GM18502 (cell line): ENCODE measurements around the gene AQP3.
"Not testable (repeated sequence)": the region's sequence is repeated elsewhere in the genome, so short reads cannot be mapped to it uniquely, and the experiment has no call there.

Experiments used
- ATAC-seq: cut with Tn5 transposase; IDR thresholded peaks from one replicate; pipeline ENCODE4 v1.9.1; 2021; ENCODE audit warnings: mild to moderate bottlenecking; ENCODE audit not compliant: unreplicated experiment, poor library complexity

Gene AQP3

GRCh38 chr9:33465596-33466564 lies 18.5 kb upstream of the AQP3 start:
- no peak for ATAC-seq

DNA sequence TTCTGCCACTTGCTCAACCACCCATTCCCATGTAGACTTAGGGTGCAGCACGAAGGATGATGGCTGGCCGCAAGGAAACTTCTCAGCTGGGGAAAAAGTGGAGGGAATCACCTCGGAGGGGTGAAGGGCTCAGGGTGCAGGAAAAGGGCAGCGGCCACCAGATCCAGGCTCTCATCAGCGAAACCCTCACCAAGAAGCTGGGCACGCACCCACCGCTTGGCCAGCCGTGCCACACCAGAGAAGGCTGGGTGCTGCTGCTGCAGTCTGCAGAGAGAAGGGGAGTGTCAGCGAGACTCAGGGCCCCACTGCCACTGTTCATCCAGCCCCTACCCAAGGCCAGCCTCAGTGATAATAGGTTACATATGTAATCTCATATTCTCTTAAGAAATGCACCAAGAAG lies 17.7 kb upstream of the AQP3 start:
- ATAC-seq, result no peak

DNA sequence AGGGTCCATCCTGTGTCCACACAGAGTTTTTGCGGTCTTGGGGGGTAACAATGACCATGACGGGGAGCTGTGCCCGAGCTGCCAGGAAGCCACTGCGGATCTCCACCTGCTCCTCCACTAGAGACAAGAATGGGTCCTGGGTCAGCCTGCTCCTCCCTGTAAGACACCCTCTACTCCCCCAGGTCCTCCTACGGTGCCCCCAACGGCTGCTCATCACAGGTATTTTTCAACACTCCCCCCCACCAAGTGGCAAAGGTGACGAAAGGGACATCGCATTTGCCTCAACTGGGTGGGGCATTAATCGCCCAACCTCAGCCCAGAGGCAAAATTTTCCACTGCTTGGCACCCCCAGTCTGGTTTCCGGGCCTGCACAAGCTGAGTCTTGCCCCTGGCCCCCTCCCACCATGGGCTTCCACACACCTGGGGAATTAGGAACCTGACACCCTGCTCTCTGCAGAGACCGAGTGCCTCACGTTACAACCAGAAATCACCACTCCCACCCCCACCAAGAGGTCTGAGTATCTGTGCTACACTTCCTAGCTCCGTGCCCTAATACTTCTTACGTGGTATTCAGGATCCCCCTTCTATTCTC lies 16.7 kb upstream of the AQP3 start:
- ATAC-seq, result no peak

DNA sequence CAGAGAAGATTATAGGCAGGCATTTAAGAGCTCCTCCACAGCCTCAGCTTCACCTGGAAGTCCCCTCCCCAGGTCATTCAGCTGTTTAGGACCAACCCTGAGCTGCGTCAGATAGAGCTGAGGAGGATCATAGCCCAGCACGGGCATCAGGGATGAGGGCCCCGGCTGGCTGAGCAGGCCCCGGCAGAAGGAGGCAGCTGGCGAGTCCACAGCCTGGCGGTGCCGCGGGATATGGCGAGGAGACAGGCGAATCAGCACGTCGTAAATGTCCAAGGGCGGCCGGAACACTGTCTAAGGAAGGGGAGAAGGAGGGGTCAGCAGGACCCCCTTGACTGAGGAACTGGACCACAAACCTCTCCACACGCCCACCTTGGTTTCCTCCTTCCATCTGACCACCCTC lies 15.8 kb upstream of the AQP3 start:
- ATAC-seq, result no peak

DNA sequence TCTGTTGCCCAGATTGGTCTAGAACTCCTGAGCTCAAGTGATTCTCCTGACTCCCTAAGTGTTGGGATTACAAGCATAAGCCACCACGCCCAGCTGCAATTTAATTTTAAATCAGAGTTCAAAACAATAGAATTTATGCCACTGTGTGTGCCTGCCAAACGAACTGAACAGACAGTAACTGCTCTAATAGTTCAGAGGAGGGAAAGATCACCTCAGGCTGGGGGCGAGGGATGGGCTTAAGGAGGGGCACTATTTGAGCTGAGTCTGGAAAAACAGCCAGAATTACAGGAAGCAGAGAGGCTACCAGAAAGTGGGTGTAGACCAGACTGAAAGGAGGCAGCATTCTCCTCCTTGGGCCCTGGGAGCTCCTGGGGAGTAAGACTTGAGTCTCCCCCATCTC lies 14.1 kb upstream of the AQP3 start:
- ATAC-seq, result no peak

DNA sequence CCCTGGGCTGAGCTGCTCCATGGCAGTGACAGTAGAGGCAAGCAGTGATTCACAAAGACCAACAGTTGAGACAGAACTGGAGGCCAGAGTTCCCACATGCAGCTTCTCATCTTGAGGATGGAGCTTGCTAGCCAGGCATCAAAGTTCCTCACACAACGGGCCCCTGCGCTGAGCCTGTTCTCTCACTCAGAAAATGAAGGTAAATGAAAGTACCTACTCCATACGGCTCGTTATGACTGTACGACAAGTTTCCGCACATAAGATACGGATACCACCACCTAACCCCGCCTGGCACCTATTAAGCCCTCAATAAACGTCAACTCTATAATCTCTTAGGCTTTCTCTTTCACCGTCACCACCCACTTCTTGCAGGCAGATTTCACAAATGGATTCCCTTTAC lies 13.5 kb upstream of the AQP3 start:
- ATAC-seq, result no peak

GRCh38 chr9:33459115-33459514 lies 11.7 kb upstream of the AQP3 start:
- ATAC-seq, result no peak

GRCh38 chr9:33458444-33458843 lies 11.1 kb upstream of the AQP3 start:
- ATAC-seq, result peak; percentile 65

DNA sequence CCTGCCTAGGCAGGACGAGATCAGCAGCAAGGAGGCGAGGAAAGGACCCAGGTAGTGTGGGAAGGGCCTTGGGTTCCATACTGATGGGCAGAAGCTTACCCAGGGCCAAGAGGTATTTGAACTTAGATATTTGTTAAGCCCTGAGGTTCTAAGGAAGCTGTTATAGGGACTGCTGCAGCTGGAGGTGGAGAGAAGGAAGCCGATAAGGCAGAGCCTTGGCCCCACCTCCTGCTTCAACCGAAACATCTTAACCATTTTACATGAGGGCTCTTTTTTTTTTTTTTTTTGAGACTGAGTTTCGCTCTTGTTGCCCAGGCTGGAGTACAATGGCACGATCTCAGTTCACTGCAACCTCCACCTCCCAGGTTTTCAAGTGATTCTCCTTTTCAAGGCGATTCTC lies 8.6 kb upstream of the AQP3 start:
- no peak for ATAC-seq

DNA sequence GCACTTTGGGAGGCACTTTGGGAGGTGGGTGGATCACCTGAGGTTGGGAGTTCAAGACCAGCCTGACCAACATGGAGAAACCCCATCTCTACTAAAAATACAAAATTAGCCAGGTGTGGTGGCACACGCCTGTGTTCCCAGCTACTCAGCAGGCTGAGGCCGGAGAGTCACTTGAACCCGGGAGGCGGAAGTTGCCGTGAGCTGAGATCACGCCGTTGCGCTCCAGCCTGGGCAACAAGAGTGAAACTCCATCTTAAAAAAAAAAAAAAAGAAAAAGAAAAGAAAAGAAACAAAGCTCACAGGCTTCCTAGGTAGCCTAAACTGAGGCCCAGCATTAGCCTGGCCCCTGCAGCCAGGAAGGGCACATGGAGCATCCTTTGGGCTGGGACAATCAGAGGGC lies 8.1 kb upstream of the AQP3 start:
- ATAC-seq, result not testable (repeated sequence)

DNA sequence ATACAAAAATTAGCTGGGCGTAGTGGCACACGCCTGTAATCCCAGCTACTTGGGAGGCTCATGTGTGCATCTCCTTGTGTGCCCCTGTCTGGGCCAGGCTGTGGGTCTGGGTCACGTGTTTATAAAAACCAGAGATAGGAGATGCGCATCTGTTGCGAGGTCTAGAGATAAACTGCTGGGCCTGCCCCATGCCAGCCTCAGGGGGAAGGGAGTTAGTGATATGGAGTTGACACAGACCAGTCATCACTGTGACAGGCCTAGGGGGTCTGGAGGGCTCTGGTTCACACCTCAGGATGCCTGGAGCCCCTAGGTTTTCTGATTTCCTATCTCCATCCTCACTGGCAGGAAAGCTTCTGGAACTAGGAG lies 7.3 kb upstream of the AQP3 start:
- not testable (repeated sequence) for ATAC-seq

DNA sequence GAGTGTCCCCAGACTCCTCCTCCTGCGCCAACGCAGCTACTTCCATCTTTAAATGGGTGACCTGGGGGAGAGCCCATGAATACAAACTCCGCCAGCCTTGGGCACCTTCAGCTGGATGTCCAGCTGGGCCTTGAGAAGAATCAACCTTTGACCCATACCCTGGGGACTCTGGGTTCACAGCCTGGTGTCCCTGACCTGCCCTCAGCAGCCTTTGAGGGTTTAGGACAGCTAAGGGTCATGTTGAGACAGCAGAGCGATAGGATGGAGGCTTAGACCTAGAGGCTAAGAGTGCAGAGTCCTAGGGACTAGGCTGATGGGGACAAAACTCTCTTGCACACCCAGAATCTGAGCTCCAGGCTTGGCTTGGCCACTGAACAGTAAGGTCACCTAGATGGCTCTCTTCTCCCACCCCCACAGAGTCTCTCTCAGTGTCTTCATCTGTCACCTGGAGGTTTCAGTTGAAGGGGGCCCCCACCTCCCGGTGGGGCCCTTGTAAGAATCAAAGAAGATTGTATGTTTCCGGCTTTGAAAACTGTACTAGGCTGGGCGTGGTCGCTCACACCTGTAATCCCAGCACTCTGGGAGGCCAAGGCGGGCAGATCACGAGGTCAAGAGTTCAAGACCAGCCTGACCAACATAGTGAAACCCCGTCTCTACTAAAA lies 6.7 kb upstream of the AQP3 start:
- no peak for ATAC-seq

DNA sequence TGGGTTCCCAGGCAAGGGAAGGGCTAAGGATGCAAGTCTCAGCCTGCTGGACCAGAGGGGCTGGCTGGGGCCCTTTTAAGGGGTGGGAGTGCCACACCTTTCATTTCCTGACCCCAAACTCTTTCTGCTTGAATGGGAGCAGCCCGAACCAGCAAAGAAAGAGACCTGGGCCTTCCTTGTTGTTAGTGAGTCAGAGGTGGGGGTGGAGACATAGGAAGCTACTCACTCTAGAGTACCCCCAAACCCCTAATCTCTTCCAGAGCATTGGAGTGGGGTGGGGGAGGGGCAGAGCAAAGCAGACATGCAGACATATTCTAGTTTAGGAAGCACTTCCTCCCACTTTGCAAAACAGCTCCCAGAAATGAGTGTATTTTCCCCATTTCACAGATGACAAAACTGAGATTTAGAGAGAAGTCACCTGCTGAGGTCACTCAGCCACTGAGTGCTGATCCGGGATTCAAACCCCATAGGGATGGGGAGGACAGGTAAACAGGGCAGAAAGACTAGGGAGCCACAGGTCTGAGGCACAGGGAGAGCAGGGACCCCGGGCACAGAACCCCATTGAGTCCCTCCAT lies 6.0 kb upstream of the AQP3 start:
- ATAC-seq, result no peak

DNA sequence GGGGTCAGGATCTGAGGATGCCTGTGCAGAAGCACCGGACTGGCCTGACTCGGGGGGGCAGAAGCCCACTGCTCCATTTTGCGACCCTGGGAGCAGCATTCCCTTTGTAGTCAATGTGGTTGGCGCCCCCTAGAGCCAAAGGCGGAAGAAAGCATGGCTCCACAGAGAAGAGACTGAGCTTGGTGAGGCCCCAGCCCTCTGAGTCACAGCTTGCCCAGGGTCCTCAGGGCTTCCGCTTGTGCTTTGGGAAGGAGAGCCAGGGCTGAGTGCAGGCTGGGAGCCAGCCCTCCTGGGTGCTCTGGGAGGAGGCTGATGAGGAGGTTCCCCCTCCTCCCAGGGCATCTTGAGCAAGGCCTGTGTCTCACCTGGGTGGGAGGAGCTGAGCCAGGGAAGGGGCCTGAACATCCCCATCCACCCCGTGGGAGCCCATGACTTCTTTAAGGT lies 5.5 kb upstream of the AQP3 start:
- peak; percentile 51 for ATAC-seq

GRCh38 chr9:33450621-33451146 lies 3.3 kb upstream of the AQP3 start:
- no peak for ATAC-seq

DNA sequence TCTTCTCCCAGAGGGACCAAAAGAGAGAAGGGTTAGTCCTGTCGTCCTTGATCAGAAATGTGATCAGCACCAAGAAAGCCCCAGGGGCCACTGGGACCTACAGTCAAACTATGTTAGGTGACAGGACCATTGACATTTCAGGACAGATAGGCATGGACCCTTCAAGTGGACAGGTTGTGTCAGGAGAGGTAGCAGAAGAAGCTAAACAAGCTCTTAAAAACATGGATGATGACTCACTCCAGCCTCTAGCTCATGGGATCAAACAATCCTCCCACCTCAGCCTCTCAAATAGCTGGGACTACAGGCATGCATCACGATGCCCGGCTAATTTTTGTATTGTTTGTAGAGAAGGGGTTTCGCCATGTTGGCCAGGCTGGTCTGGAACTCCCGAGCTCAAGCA lies 2.3 kb upstream of the AQP3 start:
- no peak for ATAC-seq

DNA sequence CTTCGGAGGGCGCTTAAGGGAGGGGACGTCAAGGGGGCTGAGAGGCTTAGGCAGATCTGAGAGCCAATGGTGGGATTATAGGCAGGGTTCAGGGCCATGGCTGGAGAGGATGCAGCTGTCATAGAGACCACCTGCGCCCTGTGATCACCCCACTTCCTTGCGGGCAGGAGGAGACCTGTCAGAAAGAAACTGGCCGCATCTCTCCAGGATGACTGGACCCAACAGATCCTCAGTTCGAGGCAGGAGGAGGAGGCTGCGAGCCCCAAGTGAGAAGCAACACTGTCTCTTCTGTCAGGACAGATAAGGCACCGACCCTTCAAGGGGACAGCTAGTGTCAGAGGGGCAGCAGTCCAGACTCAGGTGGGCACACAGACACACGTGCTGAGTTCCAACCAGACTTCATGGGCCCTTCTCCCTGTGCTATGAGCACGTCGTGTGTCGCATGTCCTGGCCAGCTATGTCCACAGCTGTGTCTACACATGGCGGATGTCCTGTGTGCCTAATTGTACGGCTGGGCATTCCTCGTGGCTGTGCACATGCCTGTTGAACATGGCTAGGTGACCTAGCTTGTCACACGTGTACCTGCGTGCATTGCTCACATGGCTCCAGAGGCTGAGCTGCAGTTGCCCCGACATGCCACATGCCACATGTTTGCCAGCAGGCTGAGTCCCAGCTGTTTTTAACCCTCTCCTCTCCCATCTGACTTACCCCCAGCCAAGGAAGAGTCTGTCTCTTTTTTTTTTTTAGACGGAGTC lies 583 bp upstream of the AQP3 start:
- peak; percentile 1 for ATAC-seq

DNA sequence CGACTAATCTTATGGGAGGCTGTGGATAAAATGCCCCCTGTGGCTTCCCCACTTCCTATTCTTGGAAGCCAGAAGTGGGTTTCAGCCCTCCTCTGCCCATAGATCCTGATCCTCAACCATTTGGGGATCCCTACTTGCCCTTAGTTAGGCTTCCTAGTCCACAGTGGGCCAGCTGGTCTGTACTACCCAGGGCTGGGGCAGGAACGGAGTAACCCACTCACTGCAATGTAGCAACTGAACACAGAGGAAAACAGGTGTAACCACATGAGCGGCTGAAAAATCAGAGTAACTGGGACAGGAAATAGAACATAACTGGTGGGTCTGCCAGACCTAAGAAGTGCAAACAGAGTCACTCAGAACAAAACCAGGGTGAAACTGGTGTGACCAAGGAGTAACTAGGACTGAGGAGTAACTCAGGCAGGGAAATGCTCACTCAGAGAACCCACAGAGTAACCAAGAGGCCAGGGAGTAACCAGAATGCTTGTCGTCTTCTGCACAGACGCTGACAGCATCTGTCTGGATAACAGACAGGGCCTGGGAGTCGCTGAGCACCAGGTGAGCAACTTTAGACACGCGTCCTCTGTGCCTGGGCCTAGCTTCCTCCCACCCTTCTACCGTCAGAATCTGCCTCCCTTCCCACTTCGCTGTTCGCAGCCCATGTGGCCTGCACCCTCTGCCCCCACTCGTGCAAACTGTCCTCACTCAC lies 1.0 kb downstream of the AQP3 start:
- peak; percentile 89 for ATAC-seq
